Hematopoietic multipotent progenitor cell treated with erythropoietin and hydrocortisone succinate and interleukin-3 and kit ligand, for 17 days (in vitro differentiated cells): ENCODE data around the gene CDK17.
"Not testable (repeated sequence)": the region's sequence is repeated elsewhere in the genome, so short reads cannot be mapped to it uniquely, and the experiment has no call there.

Experiments used
- DNase-seq: peaks from one replicate; pipeline ENCODE4 v3.0.0-alpha.2; 2015; ENCODE audit warnings: low spot score

Gene CDK17

DNA sequence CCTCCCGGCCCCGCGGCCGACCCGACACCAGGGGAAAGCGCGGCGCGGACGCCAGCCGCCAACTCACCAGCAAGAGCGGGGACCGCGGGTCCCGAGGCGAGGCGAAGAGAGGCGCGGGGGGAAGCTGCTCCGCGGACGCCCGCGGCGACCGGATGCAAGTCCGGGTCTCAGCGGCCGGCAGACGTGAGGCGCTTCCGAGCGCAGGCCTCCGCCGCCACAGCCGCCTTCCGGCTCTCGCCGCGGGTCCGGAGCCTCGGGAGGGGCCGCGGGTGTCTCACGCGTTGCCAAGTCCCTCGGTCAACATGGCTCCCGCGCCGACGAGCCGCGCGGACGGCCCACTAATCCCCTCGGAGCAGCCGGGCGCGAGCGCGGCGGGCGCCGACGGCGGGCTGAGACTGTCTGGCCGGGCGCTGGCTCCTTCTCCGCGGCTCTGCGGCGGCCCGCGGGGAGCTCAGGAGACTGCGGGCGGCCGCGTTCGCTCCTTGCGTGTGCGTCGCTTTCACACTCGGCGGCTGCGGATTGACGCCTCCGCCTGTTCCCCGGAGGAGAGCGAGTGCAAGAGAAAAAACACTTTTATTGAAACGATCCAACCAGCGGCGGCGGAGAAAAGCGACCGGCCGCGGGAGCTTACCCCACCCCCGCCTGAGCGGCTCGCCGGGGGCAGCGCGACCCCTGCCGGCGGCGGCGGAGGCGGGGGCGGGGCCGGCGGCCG is at the start of gene CDK17:
CDK17 (minus strand) TSS at position 521 of the 712 bp plus-strand sequence. CDS start 65,603 bp downstream, outside the sequence.
- peak; percentile 90 for DNase-seq

DNA sequence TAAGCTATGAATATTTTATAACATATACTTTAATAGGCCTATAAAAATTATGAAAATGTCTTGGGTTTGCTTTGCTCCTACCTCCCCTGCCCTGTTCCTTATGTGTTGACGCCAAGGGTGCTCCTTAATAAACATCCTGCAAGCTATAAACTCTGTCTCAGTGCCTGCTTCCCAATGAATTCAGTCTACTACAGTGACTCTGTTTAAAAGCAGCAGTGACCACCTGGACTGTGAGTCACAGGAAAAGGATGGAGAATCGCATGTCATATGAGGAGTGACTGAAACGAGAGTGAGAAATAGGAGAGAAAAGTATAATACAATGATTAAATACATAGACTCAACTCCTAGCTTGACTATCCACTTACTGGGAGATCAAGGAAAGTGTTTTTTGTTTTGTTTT is 48.1 kb upstream of the CDK17 start:
- no peak for DNase-seq

DNA sequence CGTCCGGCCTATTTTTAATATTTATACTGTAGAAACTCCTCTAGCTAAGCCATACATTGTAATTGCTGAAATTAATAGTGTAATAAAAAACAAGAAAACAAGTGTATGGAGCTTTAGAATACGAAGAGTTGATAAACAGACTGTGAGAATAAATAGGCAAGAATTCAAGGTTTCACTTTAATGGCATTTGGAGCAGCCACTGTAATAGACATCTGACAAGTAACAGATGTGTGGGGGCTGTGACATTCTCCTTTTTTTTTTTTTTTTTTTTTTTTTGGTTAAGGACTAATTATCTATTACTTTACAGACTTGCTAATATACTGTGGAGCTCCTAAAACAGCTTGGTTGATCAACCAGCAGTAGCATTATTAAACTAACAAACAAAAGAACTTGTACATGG is 47.0 kb upstream of the CDK17 start:
- DNase-seq, result no peak

DNA sequence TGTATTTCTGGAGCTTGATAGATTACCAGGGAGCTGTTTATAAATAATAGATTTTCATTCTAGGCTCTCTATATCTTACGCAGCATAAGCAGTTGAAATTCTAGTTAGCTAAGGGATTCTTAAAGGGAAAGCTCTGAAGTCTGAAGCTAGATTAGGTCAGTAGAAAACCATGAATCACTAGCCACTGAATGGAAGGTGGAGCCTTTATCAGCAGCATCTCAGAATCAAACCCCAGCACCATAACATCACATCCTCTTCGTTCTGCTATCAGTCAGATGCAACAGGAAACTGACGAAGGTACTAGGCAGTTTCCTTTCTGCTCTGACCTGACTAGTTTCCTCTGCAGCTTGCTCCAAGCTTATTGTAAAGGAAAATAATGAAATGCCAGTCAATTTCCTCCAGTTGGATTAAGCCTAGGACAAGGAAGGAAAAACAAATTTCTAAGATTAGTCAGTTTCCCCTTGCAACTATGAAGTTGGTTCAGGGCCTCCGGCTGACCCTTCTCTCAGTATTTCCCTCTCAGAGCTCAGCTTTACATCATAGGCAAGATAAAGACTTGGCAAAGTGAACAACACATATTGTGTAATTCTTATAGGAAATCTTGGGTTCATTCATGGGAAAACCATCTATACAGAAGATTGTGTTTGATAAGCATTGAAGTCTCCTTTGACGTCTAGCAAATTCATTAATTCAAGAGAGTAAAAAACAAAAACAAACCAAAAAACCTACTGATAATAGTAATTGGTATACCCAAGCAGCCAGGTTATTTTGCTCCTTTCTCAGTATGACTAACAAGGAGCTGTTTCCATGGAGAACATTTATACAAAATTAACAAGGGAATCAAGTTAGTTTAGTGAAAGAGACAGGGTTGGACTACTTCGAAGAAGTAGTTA is 45.7 kb upstream of the CDK17 start:
- no peak for DNase-seq

DNA sequence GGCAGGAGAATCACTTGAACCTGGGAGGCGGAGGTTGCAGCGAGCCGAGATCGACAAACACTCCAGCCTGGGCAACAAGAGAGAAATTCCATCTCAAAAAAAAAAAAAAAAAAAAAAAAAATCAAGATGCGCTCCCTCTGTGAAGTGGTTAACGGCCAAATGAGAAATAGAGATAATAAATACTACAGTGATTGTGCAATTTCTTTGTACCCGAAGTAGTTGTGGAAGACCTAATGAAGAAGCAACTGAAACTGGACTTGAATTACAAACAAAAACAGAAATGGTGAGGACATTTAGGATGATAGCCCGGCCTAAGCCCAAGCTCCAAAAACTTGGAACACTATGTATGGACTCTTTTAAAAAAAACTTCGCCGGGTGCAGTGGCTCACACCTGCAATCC is 44.2 kb upstream of the CDK17 start:
- DNase-seq, result no peak

DNA sequence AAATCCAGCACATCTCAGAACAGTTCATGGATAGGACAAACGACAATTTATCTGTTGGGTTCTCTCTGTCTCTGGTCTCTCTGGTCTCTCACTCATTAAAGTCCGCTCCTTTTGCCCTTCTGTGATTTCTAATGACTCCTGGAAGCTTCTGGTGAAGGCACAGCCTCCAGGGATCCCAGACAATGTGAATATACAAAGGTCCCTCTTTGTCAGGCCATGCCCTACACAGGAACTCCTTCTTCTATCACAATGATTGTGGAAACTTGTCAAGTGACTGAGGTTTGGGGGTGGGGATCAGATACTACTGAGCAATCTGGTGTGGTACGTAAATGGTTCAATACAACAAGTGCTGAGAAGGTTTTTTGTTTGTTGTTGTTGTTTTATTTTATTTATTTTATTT is 42.7 kb upstream of the CDK17 start:
- DNase-seq, result no peak

DNA sequence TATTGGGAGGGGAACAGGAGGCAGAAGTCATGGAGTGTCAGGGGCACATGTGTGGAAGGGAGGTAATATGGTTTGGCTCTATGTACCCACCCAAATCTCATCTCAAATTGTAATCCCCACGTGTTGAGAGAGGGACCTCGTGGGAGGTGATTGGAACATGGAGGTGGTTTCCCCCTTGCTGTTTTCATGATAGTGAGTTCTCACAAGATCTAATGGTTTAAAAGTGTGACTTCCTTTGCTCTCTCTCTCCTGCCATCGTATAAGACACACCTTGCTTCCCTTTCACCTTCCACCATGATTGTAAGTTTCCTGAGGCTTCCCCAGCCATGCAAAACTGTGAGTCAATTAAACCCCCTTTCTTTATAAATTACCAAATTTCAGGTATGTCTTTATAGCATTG is 41.6 kb upstream of the CDK17 start:
- DNase-seq, result no peak

DNA sequence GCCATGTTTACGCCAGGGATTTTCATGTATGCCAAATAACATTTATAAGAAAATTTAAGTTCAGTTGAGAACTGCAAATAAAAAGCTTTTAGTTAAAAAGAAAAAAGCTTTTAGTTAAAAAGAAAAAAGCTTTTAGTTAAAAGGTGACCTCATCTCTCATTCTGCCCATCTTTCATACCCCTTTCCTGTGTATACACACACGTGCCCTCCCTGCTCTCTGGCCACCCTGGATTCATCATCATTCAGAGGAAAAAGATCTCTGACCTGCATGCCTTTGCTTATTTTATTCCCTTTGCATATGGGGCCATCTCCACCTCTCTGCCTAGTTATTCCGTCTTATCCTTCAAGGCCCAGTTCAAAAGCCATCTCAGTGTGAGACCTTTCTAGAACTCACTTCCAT is 38.1 kb upstream of the CDK17 start:
- DNase-seq, result no peak

DNA sequence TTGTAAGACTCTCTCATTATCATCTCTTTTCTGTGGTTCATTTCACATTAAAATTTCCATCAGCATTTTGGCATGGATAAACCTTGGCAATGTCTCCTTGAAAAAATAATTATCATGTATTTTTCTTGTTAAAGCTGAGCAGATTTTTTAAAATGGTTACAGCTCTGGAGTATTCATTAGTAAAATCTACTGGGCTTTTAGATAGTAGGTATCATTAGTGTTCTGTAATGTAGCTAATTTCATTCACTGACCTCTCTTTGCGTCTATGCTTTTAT is 36.9 kb upstream of the CDK17 start:
- no peak for DNase-seq

DNA sequence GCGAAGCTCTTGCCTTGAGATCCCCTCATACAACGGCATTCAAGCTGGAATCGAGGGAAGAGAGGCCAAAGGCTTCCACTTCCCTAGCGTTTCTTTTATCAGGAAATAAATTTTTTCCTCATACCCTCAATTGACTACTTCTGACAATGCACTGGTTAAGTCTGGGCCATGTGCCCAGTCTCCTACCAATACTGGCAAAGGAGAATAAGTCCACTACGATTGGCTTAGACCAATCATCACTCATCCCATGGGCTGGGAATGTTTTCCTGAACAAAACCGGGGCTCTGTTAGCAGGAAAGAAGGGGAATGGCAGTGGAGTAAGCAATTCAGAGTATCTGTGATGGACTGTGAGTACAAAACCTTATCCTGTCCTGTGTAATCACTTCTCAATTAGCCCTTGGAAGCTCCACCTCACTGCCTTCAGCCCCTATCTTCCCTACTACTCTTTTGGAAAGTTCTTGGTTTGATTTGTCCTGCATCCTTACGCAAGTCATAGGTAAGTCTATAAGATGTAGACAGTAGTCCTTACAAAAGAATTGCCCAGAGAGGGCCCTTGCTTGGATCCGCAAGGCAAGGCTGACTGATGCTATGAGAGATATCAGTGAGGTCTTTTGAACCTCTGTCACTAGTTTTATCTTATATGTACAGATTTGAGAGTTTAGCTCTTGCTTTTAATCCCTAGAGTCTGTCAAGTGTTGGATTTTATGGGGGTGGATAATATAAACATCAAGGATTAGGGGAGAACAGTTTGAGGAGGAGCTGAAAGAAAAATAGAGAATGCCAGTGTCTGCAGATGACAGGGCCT is 36.3 kb upstream of the CDK17 start:
- no peak for DNase-seq

DNA sequence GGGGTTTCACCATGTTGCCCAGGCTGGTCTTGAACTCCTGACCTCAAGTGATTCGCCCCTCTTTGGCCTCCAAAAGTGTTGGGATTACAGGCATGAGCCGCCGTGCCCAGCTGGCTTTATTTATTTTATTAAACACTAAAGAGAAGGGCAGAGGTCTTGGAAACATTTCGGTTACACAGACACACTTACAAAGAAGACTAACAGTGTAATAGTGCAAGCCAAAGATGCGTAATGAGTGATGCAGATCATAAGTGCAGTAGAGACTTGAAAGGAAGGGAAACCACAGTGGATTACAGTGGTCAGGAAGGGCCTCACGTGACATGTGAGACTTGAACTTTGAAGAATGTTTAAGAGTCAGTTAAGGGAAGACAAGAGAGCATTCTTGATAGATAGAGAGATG is 33.9 kb upstream of the CDK17 start:
- no peak for DNase-seq

DNA sequence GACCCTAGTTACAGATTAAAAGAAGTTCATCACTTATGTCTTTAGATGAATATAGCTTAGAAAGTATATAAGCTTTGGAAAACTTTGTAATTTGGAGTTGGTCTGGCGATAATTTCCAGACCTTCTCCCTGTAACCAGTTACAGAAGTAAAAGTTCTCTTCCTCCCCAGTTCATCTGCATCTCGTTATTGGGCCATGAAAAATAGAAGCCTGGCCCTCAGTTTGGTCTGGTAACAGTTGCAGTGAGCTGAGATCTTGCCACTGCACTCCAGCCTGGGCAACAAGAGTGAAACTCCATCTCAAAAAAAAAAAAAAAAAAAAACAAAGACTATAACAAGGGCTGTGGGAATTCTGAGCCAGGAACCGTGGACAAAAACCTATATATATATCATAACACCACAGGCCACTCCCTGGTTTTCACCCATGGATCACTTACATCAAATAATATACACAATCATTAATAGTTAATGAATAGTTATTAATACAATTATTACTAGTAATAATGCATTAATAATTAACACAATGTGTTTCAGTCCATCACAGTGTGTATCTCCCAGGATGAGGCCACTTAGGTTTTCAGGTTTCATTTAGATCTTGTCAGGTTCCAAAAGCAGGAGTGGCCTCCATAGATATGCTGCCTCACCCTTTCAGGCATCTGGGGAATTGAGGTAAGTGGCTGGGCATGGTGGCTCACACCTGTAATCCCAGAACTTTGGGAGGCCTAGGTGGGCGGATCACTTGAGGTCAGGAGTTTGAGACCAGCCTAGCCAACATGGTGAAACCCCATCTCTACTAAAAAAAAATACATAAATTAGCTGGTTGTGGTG is 32.5 kb upstream of the CDK17 start:
- not testable (repeated sequence) for DNase-seq

DNA sequence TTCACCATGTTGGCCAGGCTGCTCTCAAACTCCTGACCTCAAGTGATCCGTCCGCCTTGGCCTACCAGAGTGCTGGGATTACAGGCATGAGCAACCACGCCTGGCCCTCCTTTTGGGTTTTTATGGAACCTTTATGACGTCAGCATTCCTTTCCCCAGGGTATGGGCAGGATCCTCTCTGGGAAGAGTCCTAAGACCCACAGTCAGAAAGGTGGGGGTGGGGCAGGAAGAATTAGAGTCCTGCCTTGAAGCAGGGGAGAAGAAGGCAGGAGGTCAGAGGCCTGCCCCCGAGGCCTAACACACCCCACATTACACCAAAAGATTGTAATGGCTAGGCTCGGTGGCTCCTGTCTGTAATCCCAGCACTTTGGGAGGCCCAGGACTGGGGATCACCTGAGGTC is 30.8 kb upstream of the CDK17 start:
- DNase-seq, result no peak

DNA sequence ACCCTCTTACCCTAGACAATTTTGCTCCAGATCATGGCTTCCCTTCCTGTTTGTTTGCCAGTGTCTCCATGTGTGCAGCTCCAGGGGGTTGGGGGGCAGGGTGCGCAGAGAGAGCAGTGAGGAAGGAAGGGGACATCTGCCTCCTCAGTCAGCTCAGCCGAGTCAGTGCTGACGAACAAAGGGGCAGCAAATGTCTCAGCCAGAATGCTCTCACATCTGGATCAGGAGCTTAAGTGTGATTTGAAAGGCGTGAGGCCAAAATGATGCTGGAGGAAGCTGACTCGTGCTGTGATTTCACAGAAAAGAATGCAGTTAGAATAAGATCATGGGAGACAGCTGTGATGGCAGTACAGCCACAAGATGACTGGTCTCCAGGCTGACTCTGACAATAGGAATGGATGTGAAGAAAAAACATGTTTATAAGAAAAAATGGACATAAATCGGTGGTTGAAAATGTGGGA is 27.1 kb upstream of the CDK17 start:
- no peak for DNase-seq

DNA sequence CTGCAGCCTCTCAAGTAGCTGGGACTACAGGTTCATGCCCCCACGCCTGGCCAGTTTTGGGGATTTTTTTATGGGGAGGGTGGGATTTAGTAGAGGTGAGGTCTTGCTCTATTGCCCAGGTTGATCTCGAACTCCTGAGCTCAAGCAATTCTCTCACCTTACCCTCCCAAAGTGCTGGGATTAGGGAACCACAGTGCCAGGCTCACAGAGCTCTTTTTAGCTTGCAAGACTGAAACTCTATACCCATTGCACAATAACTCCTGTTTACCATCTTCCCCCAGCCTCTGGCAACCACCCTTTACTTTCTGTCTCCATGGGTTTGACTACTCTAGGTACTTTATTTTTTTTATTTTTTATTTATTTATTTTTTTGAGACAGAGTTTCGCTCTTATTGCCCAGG is 25.7 kb upstream of the CDK17 start:
- no peak for DNase-seq

DNA sequence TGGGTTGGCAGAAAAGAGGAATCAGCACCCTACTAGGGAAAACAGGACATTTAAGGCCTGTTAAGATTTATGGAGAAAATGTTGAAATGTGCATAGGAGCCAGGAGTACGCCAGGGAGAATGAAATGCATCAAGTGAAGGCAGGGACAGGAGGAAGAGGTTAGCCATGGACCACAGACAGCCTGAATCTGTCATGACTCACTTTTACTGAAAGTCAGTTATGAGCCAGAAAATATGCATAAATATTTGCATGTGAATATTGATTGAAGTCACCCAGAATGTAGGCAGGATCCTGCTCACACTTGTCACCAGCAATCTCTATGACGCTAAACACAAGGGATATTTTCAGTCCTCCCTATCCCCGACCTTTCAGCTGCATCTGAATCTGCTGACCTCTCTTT is 25.1 kb upstream of the CDK17 start:
- no peak for DNase-seq

DNA sequence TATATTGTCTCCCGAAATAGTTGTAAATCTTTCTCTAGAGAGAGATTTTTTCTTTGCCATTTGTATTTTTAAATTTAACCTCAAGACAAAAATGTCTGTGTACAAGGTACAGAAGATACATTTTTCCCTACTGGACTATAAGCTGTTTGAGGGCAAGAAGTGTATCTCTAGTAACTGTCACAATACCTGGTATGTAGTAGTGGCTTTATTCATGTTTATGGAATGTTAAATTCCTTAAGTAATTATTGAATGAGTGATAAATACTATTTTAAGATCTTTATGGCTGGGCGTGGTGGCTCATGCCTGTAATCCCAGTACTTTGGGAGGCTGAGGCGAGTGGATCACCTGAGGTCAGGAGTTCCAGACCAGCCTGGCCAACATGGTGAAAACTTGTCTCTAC is 24.4 kb upstream of the CDK17 start:
- no peak for DNase-seq

DNA sequence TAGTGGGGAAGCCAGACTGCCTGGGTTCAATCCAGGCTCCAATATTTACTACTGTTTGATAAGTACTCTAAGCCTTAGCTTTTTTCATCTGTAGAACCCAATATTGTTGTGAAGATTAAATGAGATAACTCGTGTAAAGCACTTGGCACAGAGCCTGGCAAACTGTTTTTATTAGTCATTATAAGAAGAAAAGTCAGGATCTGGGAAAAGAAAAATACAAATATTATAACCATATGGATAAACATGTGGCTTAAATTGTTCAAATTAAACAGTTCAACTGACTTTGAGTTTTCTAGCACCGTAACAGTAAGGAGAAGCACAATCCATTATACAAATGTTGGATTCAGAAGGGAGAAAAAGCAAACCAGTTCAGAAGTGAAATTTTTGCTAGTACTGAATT is 22.0 kb upstream of the CDK17 start:
- DNase-seq, result no peak

DNA sequence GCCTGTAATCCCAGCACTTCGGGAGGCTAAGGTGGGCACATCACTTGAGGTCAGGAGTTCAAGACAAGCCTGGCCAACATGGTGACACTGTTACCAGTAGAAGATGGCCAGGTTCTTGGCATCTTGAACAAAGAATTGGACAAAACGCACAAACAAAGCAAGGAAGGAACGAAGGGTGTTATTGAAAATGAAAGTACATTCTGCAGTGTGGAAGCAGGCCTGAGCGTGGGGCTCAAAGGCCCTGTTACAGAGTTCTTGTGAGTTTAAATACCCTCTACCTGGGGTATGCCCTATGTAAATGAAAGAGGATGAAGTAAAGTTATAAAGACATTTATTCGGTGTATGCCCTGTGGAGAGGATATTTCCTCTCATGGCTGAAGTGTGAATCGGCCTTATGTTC is 20.8 kb upstream of the CDK17 start:
- no peak for DNase-seq

DNA sequence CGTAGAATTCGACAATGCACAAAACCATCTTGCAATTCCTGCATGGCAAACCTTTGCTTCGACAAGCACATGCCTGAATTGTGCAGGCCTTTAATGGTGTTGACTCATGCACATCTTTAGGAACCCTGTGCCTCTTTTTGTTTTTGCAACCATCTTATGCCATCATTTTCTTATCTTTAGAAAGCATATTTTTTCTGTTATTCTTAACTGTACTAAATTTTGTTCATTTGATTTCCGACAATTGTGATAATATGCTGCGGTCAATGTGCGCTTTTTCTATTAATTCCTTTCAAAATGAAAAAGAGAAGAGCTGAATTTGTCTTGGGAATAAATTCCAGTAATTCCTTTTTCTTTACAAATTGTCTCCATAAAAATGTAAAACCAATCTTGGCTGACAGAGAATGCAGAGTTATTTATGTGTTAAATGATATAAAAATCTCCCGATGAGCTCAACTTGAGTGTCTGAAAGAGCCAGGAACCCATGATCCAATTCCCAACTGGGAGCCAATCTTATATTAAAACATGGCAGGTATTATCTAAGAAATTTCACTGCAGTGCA is 20.1 kb upstream of the CDK17 start:
- DNase-seq, result no peak

DNA sequence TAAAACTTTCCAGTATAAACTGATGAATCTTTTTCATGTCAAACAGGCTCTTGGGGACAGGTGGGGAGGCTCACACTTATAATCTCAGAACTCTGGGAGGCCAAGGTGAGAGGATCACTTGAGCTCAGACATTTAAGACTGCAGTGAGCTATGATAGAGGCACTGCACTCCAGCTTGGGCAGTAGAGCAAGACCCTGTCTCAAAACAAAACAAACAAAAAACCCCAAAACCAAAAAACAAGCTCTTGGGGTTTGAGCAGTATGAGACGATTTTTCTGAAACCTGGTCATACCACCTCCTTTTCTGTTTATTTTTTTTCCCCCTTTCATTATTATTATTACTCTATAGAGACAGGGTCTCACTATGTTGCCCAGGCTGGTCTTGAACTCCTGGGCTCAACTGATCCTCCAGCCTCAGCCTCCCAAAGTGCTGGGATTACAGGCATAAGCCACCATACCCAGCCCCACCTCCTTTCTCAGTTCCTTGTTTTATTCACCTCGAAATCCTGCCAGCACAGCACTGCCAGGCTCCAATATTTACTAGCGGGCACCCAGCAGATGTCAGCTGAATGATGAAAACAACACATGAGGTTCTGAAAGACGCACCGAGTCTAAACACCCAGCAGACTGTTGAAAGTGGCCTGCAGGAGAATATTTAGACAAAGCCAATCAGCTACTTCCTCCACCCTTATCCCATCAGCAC is 19.5 kb upstream of the CDK17 start:
- DNase-seq, result no peak
